Right lung (tissue), 5 donors: Measurements from ENCODE around the gene IL27RA. TPM values are rescaled to one million over a fixed set of nuclear protein-coding genes. Genes with fewer than 3 reads are reported as not detected.

Source experiments
- DNase-seq, 2 donors: peaks; one replicate each; pipeline ENCODE4 v3.0.0-alpha.2; 2013
- polyA plus RNA-seq, 5 donors: library from polyadenylated mRNA; unstranded; fragments of 120-200 nt; gene quantifications; one replicate each; pipeline versions ENCODE4 v1.2.1 to v1.2.3, GENCODE V29; 2013; ENCODE audit warnings: inconsistent platforms in 1 of 5, low replicate concordance in 1 of 5; ENCODE audit not compliant: insufficient read length in 5 of 5, insufficient read depth in 1 of 5

The IL27RA gene
- polyA plus RNA-seq, 5 donors, result 6.1 to 11.6 (median 6.7) TPM

- DNase-seq, result no peak
Measured at GRCh38 chr19:14058182-14059092, 26.9 kb downstream of the IL27RA start.

- DNase-seq, result no peak
Measured at GRCh38 chr19:14059093-14059480, 27.5 kb downstream of the IL27RA start.

GRCh38 chr19:14059652-14060155 lies 28.1 kb downstream of the IL27RA start:
- no peak for DNase-seq

GRCh38 chr19:14061081-14061749 lies 29.7 kb downstream of the IL27RA start:
- no peak for DNase-seq

GRCh38 chr19:14061751-14062557 lies 30.4 kb downstream of the IL27RA start, which contains the start of gene PALM3:
PALM3 (minus strand) TSS chr19:14062076; CDS start chr19:14061980, 96 bp downstream.
- DNase-seq, result peak; percentile 54 to 56

- DNase-seq, result no peak
Measured at GRCh38 chr19:14062558-14062855, 30.9 kb downstream of the IL27RA start.

GRCh38 chr19:14063105-14063504 lies 31.5 kb downstream of the IL27RA start:
- DNase-seq, result no peak

GRCh38 chr19:14066134-14066533 lies 34.6 kb downstream of the IL27RA start:
- no peak for DNase-seq

GRCh38 chr19:14070268-14071050 lies 38.9 kb downstream of the IL27RA start:
- DNase-seq, result no peak

GRCh38 chr19:14072535-14073260 lies 41.1 kb downstream of the IL27RA start, which contains the start of gene MISP3:
MISP3 (plus strand) TSS chr19:14072786; CDS start chr19:14073310, 524 bp downstream.
- DNase-seq, result no peak

GRCh38 chr19:14073261-14073924 lies 41.8 kb downstream of the IL27RA start:
- peak in 1 of 2 donors; percentile 68 for DNase-seq

GRCh38 chr19:14073925-14074838 lies 42.6 kb downstream of the IL27RA start:
- DNase-seq, result no peak

- no peak for DNase-seq
Measured at GRCh38 chr19:14078411-14078810, 46.8 kb downstream of the IL27RA start.

GRCh38 chr19:14080887-14081796 lies 49.6 kb downstream of the IL27RA start:
- DNase-seq, result peak; percentile 99

GRCh38 chr19:14081797-14082674 lies 50.5 kb downstream of the IL27RA start:
- no peak for DNase-seq

GRCh38 chr19:14082675-14082960 lies 51.1 kb downstream of the IL27RA start:
- DNase-seq, result no peak
